Left lung (tissue), 10 donors: ENCODE measurements around the gene SLC37A4. TPM values are rescaled to one million over a fixed set of nuclear protein-coding genes. Genes with fewer than 3 reads are reported as not detected.
"Not testable (repeated sequence)": the region's sequence is repeated elsewhere in the genome, so short reads cannot be mapped to it uniquely, and the experiment has no call there.

Experiments
- ATAC-seq: fragments of 200-7000 bp; cut with Tn5 transposase; one replicate; pipeline ENCODE4 v1.9.1; 2020; ENCODE audit warnings: moderate library complexity
- DNase-seq, 4 donors: peaks; one replicate each; pipeline ENCODE4 v3.0.0-alpha.2; 2013 to 2020
- H3K27ac ChIP-seq, 2 donors: fragments of 200-600 bp; sonication (generic) in 1 of 2; one replicate each; pipeline versions ENCODE4 v1.5.0 to v1.8.0; 2020 to 2021
- H3K27me3 ChIP-seq, 2 donors: fragments of 200-600 bp; sonication (generic) in 1 of 2; one replicate each; pipeline versions ENCODE4 v1.5.0 to v1.8.0; 2020 to 2021
- H3K36me3 ChIP-seq, 2 donors: fragments of 200-600 bp; sonication (generic) in 1 of 2; one replicate each; pipeline versions ENCODE4 v1.5.0 to v1.8.0; 2020 to 2021
- H3K4me1 ChIP-seq, 2 donors: fragments of 200-600 bp; one replicate each; pipeline ENCODE4 v1.8.0; 2021
- H3K4me3 ChIP-seq, 2 donors: fragments of 200-600 bp; sonication (generic) in 1 of 2; one replicate each; pipeline versions ENCODE4 v1.5.0 to v1.8.0; 2020 to 2021; ENCODE audit warnings: mild to moderate bottlenecking in 1 of 2
- H3K9me3 ChIP-seq, 2 donors: fragments of 200-600 bp; sonication (generic) in 1 of 2; one replicate each; pipeline versions ENCODE4 v1.5.0 to v1.8.0; 2020 to 2021
- intact Hi-C, 2 donors: fragments of 100-400 bp; cut with DNase I; formaldehyde crosslinking; loops; one replicate each; pipeline versions ENCODE4 v1.11.2 to v1.14.2; 2022
- polyA plus RNA-seq, 6 donors: library from polyadenylated mRNA; unstranded; fragments of 120-200 nt; gene quantifications; one replicate each; pipeline ENCODE4 v1.2.1, GENCODE V29; 2013; ENCODE audit not compliant: insufficient read length in 6 of 6
- total RNA-seq, 2 donors: library from RNA; stranded (reverse); fragmentation: NEBNext Ultra II Directional; extraction: Animal tissue kit (Norgen Biotek cat#: 25700); gene quantifications; one replicate each; pipeline ENCODE4 v1.2.1, GENCODE V29; 2021
- TF ChIP-seq, protein P1 (sequence below), 2 donors: fragments of 200-600 bp; sonication (generic) in 1 of 2; IDR thresholded peaks; one replicate each; pipeline versions ENCODE4 v1.5.0 to v1.8.0; 2021; ENCODE audit warnings: antibody characterized with exemption in 2 of 2
- donor health status: DM: no; HTN: yes; CAD: no.
- donor health status: DM: no; HTN: no; CAD: no.

The SLC37A4 gene
- total and polyA plus RNA-seq, 8 donors, result 17.8 to 28.8 (median 25.5) TPM

DNA sequence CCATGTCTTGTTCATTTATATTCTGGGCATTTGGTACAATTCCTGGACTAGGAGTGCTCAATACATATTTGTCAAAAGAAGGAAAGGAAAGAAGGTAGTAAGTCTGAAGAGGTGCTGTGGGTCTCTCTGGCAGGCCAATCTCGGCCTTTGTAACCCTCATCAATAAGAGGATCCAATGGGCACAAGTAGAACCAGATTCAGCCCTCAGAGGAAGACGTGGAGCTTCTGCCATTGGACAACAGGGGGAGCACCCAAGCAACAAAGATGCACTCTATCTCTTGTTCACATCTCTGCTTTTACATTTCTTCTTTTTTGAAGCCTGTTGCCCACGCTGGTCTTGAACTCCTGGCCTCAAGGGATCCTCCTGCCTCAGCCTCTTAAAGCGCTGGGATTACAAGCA lies 34.7 kb upstream of the SLC37A4 start:
- peaks cover 0 to 8% of the 10 kb centered on the region in 2 donors for H3K36me3 ChIP-seq
- no peaks in the 10 kb centered on the region for H3K9me3 ChIP-seq
- ATAC-seq, result no peak
- no peak overlapping the region for H3K27ac ChIP-seq
- intact Hi-C loops, result no loop called here
- H3K4me3 ChIP-seq, result no peak overlapping the region
- peaks cover 9 to 35% of the 10 kb centered on the region in 2 donors for H3K4me1 ChIP-seq
- H3K27me3 ChIP-seq, result no peaks in the 10 kb centered on the region
- TF ChIP-seq, protein P1, sequence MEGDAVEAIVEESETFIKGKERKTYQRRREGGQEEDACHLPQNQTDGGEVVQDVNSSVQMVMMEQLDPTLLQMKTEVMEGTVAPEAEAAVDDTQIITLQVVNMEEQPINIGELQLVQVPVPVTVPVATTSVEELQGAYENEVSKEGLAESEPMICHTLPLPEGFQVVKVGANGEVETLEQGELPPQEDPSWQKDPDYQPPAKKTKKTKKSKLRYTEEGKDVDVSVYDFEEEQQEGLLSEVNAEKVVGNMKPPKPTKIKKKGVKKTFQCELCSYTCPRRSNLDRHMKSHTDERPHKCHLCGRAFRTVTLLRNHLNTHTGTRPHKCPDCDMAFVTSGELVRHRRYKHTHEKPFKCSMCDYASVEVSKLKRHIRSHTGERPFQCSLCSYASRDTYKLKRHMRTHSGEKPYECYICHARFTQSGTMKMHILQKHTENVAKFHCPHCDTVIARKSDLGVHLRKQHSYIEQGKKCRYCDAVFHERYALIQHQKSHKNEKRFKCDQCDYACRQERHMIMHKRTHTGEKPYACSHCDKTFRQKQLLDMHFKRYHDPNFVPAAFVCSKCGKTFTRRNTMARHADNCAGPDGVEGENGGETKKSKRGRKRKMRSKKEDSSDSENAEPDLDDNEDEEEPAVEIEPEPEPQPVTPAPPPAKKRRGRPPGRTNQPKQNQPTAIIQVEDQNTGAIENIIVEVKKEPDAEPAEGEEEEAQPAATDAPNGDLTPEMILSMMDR (IDR thresholded peaks at IDR 0.05), result peak in 1 of 2 donors; percentile 11
- no peak for DNase-seq

DNA sequence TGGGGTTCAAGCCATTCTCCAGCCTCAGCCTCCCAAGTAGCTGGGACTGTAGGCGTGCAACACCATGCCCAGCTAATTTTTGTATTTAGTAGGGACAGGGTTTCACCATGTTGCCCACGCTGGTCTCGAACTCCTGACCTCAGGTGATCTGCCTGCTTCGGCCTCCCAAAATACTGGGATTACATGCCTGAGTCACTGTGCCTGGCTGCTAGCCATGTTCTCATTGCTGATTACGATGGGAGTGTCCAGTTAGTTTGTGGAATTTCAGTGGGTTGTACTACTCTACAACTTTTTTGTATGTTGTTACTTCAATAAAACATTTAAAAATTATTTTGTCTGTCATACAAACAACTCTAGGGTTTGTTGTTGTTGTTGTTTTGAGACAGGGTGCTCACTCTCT lies 32.1 kb upstream of the SLC37A4 start:
- no peaks in the 10 kb centered on the region for H3K9me3 ChIP-seq
- ATAC-seq, result no peak
- TF ChIP-seq, protein P1 (IDR thresholded peaks at IDR 0.05), result no peak
- peaks cover 10 to 28% of the 10 kb centered on the region in 2 donors for H3K4me1 ChIP-seq
- no peak for DNase-seq
- H3K27me3 ChIP-seq, result no peaks in the 10 kb centered on the region
- H3K27ac ChIP-seq, result no peak overlapping the region
- H3K4me3 ChIP-seq, result no peak overlapping the region
- intact Hi-C loops, result no loop called here
- no peaks in the 10 kb centered on the region for H3K36me3 ChIP-seq

DNA sequence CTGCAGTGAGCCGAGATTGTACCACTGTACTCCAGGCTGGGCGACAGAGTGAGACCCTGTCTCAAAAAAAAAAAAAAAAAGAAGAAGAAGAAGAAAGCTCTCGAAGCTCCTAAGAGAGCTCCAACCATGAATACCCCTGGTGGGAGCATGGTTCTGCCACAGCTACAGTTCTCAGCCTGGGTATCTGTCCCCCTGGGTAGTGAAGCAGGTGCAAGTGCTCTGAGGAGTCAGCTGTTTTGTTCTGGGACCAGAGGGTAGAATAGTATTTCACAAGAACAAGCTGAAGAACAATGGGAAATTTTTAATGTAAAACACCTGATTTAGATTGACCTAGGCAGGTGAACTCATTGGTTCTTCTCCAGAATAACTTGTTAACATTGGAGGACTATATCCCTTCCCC lies 30.6 kb upstream of the SLC37A4 start:
- no peak for ATAC-seq

DNA sequence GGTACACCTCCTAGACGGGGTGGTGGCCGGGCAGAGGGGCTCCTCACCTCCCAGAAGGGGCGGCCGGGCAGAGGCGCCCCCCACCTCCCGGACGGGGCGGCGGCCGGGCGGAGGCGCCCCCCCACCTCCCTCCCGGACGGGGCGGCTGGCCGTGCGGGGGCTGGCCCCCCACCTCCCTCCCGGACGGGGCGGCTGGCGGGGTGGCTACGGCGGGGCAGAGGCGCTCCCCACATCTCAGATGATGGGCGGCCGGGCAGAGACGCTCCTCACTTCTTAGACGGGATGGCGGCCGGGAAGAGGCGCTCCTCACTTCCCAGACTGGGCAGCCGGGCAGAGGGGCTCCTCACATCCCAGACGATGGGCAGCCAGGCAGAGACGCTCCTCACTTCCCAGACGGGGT lies 28.5 kb upstream of the SLC37A4 start:
- H3K4me3 ChIP-seq, ATAC-seq, intact Hi-C loops, H3K9me3 ChIP-seq, H3K27ac ChIP-seq, H3K27me3 ChIP-seq, DNase-seq: not testable (repeated sequence)
- peaks cover 24 to 34% of the 10 kb centered on the region in 2 donors for H3K4me1 ChIP-seq
- H3K36me3 ChIP-seq, result peaks cover 0 to 13% of the 10 kb centered on the region in 2 donors

More for the DNA sequence above, 30.6 kb upstream of the SLC37A4 start:
- Histone ChIP-seq H3K4me1 (peaks cover 14 to 24% of the 10 kb centered on the region in 2 donors), H3K9me3 (no peaks in the 10 kb centered on the region), H3K4me3 (no peak overlapping the region), H3K27me3 (no peaks in the 10 kb centered on the region), H3K36me3 (no peaks in the 10 kb centered on the region), H3K27ac (no peak overlapping the region)
- TF ChIP-seq, protein P1 (IDR thresholded peaks at IDR 0.05), result no peak
- intact Hi-C loops, result no loop called here
- DNase-seq, result no peak

DNA sequence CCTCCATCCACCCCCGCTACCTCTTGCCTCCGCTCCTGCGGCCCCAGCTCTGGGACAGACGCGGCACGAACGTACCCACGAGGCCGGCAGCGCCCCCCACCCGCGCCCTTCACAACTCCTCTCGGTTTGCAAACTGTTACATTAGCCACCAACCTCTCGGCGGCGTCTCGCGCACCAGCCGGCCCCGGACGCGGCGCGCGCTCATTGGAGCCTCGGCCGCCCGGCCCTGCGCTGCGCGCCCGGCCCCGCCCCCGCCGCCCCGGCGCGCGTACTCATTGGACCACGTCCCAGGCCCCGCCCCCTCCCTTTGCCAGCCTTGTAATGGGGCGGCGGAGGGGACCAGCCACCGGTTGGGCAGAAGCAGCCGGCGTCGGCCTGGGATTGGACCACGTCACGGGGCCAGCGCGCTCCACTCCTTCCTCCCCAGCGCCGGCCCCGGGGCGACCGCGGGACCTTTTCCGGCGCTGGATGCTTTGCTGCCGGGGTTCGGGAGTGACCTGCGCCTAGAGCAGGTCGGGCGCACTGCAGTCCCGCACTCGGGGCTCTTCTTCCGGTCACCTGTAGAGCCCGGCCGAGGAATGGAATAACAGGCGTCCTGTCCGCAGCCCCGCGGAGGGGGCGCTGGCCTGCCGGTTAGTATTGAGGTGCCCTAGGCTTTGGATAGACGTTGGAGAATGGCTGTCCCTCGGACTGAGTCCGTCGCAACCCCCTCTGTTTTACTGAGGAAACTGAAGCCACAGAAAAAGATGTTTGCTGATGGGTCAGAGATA lies 26.5 kb upstream of the SLC37A4 start, which contains the start of gene HYOU1:
TSS of gene HYOU1 (minus strand) at position 206 of the 770 bp plus-strand sequence. CDS start 1,045 bp downstream, outside the sequence.
- intact Hi-C loops, result no loop called here
- DNase-seq, result peak; percentile 94 to 99 (median 97)
- Histone ChIP-seq H3K4me3 (peak within 1 kb of the TSS; percentile 84 to 97), H3K27ac (peak within 1 kb of the TSS; percentile 65 to 87), H3K27me3 (no peaks in the 10 kb centered on the region), H3K9me3 (no peaks in the 10 kb centered on the region), H3K4me1 (peaks cover 20 to 34% of the 10 kb centered on the region in 2 donors), H3K36me3 (peaks cover 0 to 33% of the 10 kb centered on the region in 2 donors)
- TF ChIP-seq, protein P1 (IDR thresholded peaks at IDR 0.05), result no peak
- ATAC-seq, result peak; percentile 97
